ENCODE data around the gene OR4K15.
"Not testable (repeated sequence)": the region's sequence is repeated elsewhere in the genome, so short reads cannot be mapped to it uniquely, and the experiment has no call there.

The OR4K15 gene, protein sequence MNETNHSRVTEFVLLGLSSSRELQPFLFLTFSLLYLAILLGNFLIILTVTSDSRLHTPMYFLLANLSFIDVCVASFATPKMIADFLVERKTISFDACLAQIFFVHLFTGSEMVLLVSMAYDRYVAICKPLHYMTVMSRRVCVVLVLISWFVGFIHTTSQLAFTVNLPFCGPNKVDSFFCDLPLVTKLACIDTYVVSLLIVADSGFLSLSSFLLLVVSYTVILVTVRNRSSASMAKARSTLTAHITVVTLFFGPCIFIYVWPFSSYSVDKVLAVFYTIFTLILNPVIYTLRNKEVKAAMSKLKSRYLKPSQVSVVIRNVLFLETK

GRCh38 chr14:19975291-19975690 lies at the start of gene OR4K15:
TSS of gene OR4K15 (plus strand) at chr14:19975591. CDS start at chr14:19975591, 0 bp downstream.
- no peak for DNase-seq (ENCODE audit: low spot score)

- no peak for DNase-seq (ENCODE audit: low spot score)
Measured at GRCh38 chr14:19930617-19931016, 44.8 kb upstream of the OR4K15 start, which contains the start of gene OR4K1. TSS of gene OR4K1 (plus strand) at chr14:19930917. CDS start at chr14:19935667, 4,750 bp downstream.

DNA sequence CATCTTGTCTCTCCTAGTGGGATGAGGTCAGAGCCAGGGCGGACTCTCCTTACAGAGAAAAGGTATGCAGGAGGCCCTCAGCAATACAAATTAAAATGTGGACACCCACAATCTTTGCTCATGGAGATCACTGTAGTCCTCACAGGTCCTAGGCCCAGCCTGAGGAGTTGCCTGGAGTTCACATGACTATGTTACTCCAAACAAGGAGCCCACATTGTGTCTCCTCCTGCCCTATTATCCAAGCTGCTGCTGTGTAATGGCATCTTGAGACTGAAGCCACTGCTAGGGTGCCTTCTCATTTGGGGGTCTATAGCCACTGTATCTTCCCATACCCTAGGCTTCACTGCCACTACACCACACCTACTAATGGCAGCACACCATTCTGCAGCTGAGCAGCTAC lies 33.7 kb upstream of the OR4K15 start:
- DNase-seq (ENCODE audit: low spot score) = no peak

DNA sequence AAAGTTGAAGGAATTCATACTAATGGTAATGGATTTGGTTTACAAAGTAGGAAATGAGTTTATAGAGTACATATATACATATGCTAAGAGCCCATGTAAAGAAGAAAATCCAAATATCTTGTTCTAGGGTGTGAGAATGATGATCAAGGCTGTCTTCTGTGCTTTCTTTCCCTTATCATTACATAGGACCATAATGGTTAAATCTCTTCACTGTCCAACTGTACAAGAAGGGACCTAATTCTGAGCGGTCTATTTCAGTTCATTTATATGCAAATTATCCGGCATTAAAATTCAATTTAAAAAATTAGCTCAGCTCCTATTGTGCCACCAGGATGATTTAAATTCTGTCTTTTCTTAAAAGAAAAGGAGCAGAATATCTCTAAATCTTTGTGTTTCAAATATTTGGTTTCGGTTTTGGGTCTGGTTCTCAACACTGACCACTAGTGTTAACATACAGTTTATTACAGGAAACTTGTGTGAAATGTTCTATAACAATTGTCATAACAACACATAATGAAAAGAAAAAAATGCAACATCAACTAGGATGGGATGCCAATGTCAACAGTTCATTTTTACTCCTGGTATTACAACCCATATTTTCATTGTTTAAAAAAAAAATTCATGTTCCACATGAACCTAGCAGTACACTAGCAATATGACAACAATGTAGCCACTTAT lies 27.8 kb upstream of the OR4K15 start:
- DNase-seq (ENCODE audit: low spot score) = no peak

DNA sequence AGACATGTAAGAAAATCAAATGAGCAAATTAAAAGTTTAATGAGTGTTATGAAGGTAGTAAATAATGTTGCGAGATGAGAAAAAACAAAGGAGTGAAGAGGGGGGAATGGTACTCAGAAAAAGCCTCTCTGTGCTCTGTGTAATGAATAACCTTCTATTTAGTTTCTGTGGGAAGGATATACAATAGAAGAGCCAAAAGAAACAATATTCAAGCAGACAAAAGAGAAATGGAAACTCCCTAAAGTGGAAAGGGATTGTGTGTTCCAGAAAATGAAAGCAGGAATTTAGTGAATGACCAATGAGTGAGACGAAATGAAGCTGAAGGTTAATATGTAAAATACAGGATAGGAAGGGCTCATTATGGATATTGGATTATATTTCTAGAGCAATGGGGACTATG lies 26.2 kb upstream of the OR4K15 start:
- no peak for DNase-seq (ENCODE audit: low spot score)

DNA sequence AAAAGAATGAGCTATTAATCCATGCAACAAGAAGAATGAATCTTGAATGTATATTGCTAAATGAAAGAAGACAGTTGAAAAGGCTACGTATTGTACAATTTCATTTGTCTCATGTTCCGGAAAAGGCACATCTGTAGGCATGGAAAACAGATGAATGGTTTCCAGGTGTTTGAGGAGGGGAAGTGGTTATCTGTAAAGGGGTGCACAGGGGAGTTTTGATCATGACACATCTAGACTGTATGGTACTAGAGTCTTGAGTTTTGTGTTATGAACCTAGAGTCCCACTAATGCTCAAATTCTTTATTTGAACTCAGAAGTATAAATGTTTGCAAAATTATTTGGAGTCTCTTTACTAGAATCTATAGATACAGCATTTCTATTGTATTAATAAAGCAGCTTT lies 5.7 kb upstream of the OR4K15 start:
- DNase-seq (ENCODE audit: low spot score) = not testable (repeated sequence)

DNA sequence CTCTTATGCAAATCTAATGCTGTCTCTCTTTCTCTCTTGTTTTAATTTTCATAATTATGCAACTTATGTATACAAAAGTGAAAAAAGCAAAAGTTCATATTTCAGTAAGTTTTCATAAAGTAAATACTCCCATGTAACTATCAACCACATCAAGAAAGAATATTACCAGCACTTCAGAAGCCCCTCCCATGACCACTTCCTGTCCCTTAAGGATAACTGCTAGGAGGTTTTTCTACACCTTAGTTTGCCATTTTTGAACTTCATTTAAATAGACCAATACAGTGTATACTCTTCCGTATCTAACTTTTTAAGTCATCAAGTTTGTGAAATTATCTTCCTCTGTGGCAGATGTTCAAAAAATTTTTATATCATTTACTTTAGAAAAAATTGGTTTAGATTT lies 547 bp upstream of the OR4K15 start:
- no peak for DNase-seq (ENCODE audit: low spot score)

- DNase-seq (ENCODE audit: low spot score) = no peak
Measured at GRCh38 chr14:19993438-19993837, 18.0 kb downstream of the OR4K15 start.

DNA sequence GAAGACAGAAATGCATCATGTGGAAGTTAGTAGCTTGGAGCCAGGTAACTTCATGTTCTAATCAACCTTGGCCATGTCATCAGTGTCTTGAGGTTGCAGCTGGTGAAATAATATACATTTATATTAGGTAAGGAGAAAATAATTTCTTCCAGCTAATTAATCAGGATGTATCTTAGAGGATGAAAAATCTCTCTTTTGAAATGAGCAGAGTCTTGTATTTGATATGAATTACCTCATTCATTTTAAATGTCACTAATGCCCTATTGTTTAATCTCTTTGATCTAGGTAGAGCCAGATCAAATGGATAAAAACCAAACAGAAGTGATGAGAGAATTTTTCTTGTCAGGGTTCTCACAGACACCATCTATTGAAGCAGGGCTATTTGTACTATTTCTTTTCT lies 26.5 kb downstream of the OR4K15 start, which contains the start of gene OR4Q2:
OR4Q2 (plus strand) TSS at position 301 of the 400 bp plus-strand sequence.
- no peak for DNase-seq (ENCODE audit: low spot score)

DNA sequence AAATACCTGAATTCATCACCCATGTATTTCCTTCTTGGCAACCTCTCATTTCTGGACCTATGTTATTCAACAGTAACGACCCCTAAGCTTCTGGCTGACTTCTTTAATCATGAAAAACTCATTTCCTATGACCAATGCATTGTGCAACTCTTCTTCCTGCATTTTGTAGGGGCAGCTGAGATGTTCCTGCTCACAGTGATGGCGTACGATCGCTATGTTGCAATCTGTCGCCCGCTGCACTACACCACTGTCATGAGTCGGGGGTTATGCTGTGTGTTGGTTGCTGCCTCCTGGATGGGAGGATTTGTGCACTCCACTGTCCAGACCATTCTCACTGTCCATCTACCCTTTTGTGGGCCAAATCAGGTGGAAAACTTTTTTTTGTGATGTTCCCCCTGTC lies 26.9 kb downstream of the OR4K15 start:
- DNase-seq (ENCODE audit: low spot score) = no peak

DNA sequence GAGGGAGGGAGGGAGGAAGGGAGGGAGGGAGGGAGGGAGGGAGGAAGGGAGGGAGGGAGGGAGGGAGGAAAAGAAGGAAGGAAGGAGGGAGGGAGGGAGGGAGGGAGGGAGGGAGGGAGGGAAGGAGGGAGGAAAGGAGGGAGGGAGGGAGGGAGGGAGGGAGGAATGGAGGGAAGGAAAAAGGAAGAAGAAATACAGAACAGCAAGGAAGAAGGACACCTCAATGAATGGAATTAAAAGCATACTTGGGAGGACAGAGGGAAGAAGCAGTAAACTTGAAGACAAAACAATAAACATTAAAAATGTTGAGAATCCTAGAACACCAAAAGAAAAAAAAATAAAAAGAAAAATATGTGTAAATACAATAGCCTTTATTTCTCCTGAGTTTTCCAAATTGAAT lies 32.8 kb downstream of the OR4K15 start:
- no peak for DNase-seq (ENCODE audit: low spot score)

GRCh38 chr14:20019257-20019865 lies 44.0 kb downstream of the OR4K15 start, which contains the start of gene OR4K14:
TSS of gene OR4K14 (minus strand) at chr14:20019307. CDS start at chr14:20015193, 4,114 bp downstream.
- no peak for DNase-seq (ENCODE audit: low spot score)
